ENCODE data around the gene SKIDA1.
"Not testable (repeated sequence)": the region's sequence is repeated elsewhere in the genome, so short reads cannot be mapped to it uniquely, and the experiment has no call there.

Gene SKIDA1
- 0.26 to 0.41 reads per million in 2 donors for total RNA-seq

DNA sequence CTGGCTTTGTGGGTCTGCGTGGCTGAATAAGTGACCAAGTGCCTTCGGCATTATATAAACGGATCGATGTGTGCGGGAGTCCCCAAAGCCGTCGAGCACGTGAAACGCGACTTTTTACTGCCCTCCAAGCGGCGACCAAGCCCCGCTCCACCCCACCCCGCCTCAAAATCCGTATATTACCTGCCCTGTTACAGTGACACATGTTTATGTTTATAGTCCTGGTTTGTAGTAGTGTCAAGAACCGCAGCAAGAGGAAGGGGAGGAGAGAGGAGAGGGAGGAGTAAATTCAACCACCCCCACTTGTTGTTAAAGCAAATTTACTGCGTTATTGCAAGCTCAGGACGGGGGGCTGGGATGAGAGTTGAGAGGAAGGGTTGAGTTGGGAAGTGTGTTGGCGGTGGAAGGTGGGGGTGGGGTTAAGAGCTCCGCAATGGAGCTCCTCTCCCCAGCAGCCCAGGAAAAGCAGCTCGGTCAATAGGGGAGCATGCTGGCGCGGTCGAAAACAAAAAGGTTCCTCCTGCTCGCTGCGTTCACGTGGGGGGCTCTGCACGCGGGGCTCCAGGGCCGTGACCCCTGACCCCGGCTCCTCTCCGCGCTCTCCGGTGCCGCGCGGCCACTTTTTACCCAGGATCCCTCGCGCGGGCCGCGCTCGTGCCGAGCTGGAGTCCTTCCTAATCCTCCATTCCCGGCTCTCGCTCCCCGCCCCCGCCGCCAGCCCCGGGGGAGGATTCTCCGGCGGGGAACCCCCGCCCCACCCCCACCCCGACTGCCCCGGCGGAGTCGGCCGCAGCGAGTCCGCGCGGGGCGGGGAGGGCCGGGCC, at the start of gene SKIDA1:
Gene SKIDA1 (minus strand): TSS at position 316 of the 821 bp plus-strand sequence. CDS start 7,860 bp downstream, outside the sequence.
- DNase-seq, result peak; percentile 46

DNA sequence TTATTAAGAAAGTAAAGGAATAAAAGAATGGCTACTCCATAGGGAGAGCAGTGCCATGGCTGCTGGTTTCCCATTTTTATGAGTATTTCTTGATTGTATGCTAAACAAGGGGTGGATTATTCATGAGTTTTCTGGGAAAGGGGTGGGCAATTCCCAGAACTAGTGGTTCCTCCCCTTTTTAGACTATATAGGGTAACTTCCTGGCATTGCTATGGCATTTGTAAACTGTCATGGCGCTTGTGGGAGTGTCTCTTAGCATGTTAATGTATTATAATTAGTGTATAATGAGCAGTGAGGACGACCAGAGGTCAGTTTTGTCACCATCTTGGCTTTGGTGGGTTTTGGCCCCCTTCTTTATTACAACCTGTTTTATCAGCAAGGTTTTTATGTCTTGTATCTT, 49.0 kb upstream of the SKIDA1 start:
- DNase-seq, result not testable (repeated sequence)

- no peak for DNase-seq
Observed at GRCh38 chr10:21572578-21572977, 47.1 kb upstream of the SKIDA1 start.

DNA sequence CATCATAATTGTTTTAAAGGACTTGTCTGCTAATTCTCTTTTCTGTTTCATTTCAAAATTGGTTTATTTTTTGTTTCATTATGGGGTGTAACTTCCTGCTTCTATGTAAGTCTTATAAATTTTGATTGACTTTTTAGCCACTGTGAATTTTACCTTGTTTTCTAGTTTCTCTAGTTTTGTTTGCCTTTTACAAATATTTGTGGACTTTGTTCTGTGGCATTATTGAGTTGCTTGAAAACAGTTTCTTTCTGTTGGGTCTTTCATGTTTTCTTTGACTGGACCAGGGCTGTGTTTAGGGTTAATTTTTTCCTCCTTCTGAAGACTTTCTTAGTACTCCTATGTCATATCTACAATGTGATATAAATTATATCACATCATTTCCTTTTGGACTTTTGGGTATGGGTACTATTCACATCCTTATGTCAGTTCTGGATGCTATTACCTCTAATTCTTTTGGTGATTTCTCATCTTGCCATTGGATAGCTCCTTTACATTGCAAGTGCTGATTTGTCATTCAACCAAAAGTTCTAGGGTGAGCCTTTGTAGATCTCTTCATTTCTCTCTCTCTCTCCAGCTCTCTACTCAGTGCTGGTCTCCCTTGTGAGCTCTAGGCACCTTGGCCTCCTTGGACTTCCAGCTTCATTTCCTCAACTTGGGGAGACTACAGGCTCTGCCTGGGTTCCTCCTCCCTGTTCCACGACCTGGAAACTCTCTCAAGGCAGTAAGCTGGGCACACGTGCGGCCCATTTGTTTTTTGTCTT, 45.5 kb upstream of the SKIDA1 start:
- no peak for DNase-seq

DNA sequence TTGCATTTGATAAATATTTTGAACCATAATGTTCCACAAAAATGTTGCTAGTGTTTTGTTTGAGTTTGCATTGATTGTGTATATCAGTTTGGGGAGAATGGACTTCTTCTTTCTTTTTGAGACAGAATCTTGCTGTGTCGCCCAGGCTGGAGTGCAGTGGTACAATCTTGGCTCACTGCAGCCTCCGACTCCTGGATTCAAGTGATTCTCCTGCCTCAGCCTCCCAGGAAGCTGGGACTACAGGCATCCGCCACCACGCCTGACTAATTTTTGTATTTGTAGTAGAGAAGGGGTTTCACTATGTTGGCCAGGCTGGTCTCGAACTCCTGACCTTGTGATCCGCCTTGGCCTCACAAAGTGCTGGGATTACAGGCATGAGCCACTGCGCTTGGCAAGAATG, 33.5 kb upstream of the SKIDA1 start:
- not testable (repeated sequence) for DNase-seq

- DNase-seq, result no peak
Observed at GRCh38 chr10:21556527-21556926, 31.0 kb upstream of the SKIDA1 start.

DNA sequence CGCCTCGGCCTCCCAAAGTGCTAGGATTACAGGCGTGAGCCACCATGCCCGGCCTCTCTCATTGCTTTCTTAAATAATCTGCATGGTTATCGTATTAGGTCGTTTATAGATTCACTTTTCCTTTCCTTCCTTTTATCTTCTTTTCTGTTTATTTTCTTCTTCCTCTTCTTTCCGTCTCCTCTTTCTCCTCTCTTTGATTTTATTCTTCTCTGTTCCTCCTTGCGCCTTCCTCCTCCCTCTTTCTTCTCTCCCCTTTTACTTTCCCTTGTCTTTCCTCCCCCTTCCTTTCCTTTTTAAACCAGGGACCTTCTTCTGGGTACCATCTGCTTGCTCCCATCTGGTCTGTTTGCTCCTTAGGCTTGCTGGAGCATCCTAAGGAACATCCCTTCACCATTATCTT, 27.2 kb upstream of the SKIDA1 start:
- DNase-seq, result no peak

DNA sequence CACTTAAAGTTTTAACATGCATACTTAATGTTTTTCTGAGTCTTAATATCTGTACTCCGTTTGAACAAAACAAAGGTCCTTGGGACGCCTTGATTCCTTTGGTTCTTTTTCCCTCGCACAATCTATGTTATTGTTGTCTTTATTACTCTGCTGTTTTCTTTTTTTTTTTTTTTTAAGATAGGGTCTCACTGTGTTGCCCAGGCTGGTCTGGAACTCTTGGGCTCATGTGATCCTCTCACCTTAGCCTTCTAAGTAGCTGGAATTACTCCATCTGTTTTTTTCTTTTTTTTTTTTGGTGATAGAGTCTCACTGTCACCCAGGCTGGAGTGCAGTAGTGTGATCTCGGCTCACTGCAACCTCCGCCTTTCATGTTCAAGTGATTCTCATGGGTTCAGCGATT, 21.8 kb upstream of the SKIDA1 start:
- no peak for DNase-seq

DNA sequence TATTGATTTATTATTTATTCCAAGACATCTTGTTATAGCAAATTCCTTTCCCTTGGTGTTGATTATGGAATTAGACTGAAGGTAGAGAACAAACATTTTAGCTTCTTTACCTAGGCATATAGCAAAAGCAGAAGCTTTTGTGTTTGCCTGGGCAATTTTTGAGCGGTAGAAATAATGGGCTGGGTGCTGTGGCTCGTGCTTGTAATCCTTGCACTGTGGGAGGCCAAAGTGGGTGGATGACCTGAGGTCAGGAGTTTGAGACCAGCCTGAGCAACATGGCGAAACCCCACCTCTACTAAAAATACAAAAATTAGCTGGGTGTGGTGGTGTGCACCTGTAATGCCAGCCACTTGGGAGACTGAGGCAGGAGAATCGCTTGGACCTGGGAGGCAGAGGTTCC, 15.2 kb upstream of the SKIDA1 start:
- DNase-seq, result not testable (repeated sequence)

DNA sequence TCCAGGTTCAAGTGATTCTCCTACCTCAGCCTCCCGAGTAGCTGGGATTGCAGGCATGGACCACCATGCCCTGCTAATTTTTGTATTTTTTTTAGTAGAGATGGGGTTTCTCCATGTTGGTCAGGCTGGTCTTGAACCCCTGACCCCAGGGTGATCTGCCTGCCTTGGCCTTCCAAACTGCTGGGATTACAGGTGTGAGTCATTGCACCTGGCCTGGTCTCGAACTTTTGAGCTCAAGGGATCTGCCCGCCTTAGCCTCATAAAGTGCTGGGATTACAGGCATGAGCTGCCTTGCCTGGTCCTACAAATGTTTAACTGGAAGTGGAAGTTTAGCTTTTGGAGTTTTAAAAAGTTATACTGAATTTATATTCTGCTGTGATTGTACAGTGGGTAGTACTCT, 11.4 kb upstream of the SKIDA1 start:
- DNase-seq, result no peak

DNA sequence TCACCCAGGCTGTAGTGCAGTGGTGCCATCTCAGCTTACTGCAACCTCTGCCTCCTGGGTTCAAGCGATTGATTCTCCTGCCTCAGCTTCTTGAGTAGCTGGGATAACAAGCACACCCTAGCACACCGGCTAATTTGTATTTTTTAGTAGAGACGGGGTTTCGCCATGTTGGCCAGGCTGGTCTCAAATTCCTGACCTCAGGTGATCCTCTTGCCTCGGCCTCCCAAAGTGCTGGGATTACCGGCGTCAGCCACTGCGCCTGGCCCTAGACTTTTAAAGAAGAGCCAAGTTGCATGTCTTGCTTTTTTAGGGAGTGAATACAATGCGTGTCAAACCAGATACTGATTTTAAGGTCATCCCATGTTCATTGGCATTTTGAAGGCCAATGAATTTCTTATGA, 10.5 kb upstream of the SKIDA1 start:
- not testable (repeated sequence) for DNase-seq

GRCh38 chr10:21535494-21535965, 10.0 kb upstream of the SKIDA1 start:
- DNase-seq, result no peak

- peak; percentile 35 for DNase-seq
Observed at GRCh38 chr10:21534604-21535493, 9.4 kb upstream of the SKIDA1 start.

GRCh38 chr10:21534280-21534586, 8.8 kb upstream of the SKIDA1 start:
- DNase-seq, result no peak

DNA sequence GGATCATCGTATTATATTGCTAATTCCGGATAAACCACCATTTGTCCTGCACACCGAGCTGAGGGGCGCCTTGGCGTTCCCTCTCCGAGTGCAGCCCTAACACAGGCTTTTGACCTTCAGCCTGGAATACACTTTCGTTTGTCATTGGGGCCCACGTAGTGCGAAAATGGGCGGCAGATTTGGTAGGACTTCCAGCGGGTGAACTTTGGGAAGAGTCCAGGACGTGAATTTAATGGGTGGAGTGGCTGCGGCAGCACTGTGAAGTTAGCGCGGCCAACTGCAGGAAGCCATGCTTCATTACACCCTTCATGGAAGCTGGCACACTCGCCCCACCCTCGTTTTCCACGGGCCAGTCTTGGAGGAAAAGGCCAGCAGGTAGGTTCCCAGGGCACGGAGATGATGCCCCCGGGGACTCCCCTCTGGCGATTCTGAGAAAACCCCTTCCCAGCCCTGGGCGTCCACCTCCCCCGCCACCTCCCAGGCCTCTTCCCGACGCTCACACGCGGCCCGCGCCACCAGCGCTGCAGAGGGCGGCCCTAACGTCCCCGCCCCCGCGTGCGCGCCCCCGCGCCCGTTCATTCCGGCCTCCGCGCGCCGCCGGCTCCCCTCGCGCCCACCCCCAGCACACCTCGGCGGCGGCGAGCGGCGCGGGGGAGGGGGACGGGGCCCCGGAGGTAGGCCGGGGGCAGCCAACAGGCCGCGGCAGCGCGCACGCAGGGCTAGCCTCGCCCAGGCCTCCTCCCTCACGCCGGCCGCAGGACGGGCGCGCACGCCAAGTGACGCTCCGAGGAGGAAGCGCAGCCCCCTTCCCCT, 8.2 kb upstream of the SKIDA1 start, which contains the start of gene MLLT10:
Gene MLLT10 (plus strand): TSS at position 766 of the 813 bp plus-strand sequence. CDS start 413 bp downstream, outside the sequence.
- DNase-seq, result peak; percentile 95

DNA sequence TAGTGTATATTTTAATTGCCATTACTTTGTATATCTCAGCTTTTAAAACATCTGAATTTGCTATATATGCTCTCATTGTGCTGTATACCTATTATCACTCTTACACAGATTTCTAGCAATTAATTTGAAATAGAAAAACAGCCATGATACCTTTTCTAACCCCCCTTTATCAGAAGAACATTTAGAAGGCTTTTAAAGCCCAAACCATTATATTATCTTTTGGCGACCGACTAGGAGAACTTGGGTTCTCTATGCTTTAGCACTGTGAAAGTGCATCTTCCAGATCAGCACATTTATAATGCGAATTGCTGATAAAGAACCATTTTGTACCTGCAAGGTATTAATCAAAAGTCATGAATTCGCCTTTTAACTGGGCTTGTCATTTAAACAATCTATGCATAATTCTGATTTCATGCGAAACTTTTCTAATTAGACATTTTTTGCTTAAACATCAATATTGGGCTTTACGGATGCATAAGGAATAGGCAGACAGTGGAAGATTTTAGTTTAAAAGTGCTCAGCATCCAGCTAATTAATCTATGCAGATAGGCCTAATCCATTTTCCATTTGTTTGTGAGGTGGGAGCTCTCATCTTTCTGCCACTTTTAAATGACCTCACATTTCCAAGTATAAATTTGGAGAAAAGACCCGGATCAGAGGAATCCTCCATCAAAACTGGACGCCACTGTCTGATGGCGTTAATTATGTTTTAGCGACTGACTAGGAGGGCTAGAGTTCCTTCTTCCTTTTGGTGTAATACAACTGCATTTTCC, 7.4 kb upstream of the SKIDA1 start:
- no peak for DNase-seq

GRCh38 chr10:21531164-21531563, 5.7 kb upstream of the SKIDA1 start:
- DNase-seq, result no peak

GRCh38 chr10:21530641-21531040, 5.2 kb upstream of the SKIDA1 start:
- no peak for DNase-seq

- no peak for DNase-seq
Observed at GRCh38 chr10:21530168-21530567, 4.7 kb upstream of the SKIDA1 start.

DNA sequence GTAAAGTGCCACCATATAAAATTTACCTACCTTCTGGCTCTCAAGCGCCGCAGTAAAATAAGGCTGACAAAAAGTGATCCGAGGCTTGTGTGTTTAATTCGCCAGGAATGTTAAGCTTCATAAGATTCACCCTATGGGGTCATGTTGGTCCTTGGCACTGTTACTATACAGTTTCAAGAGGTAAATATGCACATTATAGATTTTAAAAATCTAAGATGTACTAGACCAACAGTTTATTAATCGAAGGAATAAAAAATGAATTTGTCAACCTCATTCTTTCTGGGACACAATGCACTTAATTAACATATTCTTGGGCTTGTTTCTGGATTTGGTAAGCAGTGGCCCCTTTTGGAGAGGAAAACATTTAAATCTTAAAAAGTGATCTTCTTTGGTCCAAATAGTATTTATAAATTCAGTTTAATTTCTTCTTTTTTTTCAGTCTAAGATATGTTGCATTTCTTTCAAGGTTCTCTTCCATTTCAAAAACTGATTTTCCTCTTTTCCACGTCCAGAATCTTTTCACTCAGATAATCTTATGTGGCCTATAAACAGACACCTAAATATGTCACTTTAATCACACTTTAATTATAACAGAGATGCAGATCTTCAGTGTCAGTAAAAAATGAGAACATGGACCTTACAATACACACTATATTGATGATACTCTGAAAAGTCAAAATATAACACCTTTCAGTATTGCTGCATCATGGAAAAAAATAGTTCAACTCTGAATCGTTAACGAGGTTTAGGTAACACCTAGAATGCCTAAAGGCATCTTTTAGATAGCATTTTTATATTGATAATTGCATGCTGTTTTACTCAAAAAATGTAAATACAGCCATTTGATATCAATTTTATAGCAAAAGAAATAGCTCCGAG, 3.8 kb upstream of the SKIDA1 start:
- no peak for DNase-seq

Data from activated gamma-delta T cell (primary cell).